Omental fat pad (tissue), 4 donors: ENCODE measurements around the gene AFF3. TPM values are rescaled to one million over a fixed set of nuclear protein-coding genes. Genes with fewer than 3 reads are reported as not detected.

Experiments
- ATAC-seq: fragments of 150-250 bp; one replicate; pipeline ENCODE4 v1.9.1; 2016; ENCODE audit warnings: mild to moderate bottlenecking, moderate library complexity; ENCODE audit not compliant: low FRiP score
- DNase-seq: peaks from one replicate; pipeline ENCODE4 v3.0.0-alpha.2; 2019; ENCODE audit warnings: low spot score
- CTCF ChIP-seq, 3 donors: fragments of 450-650 bp; IDR thresholded peaks; one replicate each; pipeline ENCODE4 v1.5.1; 2016 to 2017; ENCODE audit warnings: antibody characterized with exemption in 3 of 3, mild to moderate bottlenecking in 3 of 3, moderate library complexity in 2 of 3
- total RNA-seq, 4 donors: library from RNA; depleted of rRNA; stranded (reverse); fragments of >200 nt; gene quantifications; one replicate each; pipeline ENCODE4 v1.1.0, GENCODE V29; 2016

AFF3 gene
- total RNA-seq, 4 donors from 2014 or later, result 1.4 to 6.0 (median 2.7) TPM

GRCh38 chr2:100016756-100017155 is 125.6 kb downstream of the AFF3 start:
- DNase-seq (no peak), ATAC-seq (no peak)
- TF ChIP-seq CTCF (IDR thresholded peaks at IDR 0.05), result no peak

GRCh38 chr2:100015849-100016248 is 126.5 kb downstream of the AFF3 start:
- no peak for DNase-seq
- no peak for TF ChIP-seq CTCF (IDR thresholded peaks at IDR 0.05)
- no peak for ATAC-seq

- DNase-seq (no peak), ATAC-seq (peak; percentile 91)
- TF ChIP-seq CTCF (IDR thresholded peaks at IDR 0.05), result no peak
Measured at GRCh38 chr2:100013892-100014677, 128.3 kb downstream of the AFF3 start.

GRCh38 chr2:100012561-100012960 is 129.8 kb downstream of the AFF3 start:
- ATAC-seq (no peak), DNase-seq (no peak)
- TF ChIP-seq CTCF (IDR thresholded peaks at IDR 0.05), result no peak

GRCh38 chr2:100011272-100011731 is 131.1 kb downstream of the AFF3 start:
- ATAC-seq (no peak), DNase-seq (no peak)
- TF ChIP-seq CTCF (IDR thresholded peaks at IDR 0.05), result no peak

GRCh38 chr2:100010606-100011005 is 131.8 kb downstream of the AFF3 start:
- TF ChIP-seq CTCF (IDR thresholded peaks at IDR 0.05), result no peak
- DNase-seq (no peak), ATAC-seq (no peak)

- no peak for TF ChIP-seq CTCF (IDR thresholded peaks at IDR 0.05)
- DNase-seq, result no peak
- ATAC-seq, result no peak
Measured at GRCh38 chr2:100009743-100010142, 132.6 kb downstream of the AFF3 start.
